Stimulated activated CD4-positive, alpha-beta T cell treated with anti-CD3 and anti-CD28 coated beads, Interleukin-2, amount 100 ng/mL, for 24 hours (primary cell): ENCODE results near the gene GH1.
"Not testable (repeated sequence)": the region's sequence is repeated elsewhere in the genome, so short reads cannot be mapped to it uniquely, and the experiment has no call there.

ENCODE experiments used
- DNase-seq, 2 donors: peaks; one replicate each; pipeline ENCODE4 v3.0.0-alpha.2; 2020

Gene GH1

GRCh38 chr17:63918789-63919305, at the start of gene GH1:
GH1 (minus strand) TSS chr17:63918839; CDS start chr17:63918776, 63 bp downstream.
- DNase-seq = not testable (repeated sequence)

- no peak for DNase-seq
These were observed 49.3 kb upstream of the GH1 start for GRCh38 chr17:63967953-63968352.

- no peak for DNase-seq
These were observed 48.1 kb upstream of the GH1 start for GRCh38 chr17:63966646-63967264.

- DNase-seq = no peak
These were observed 44.5 kb upstream of the GH1 start for GRCh38 chr17:63963123-63963522.

GRCh38 chr17:63962298-63962744, 43.7 kb upstream of the GH1 start:
- DNase-seq = no peak

- peak; percentile 30 to 62 for DNase-seq
These were observed 42.9 kb upstream of the GH1 start for GRCh38 chr17:63961355-63962212.

GRCh38 chr17:63960430-63960829, 41.8 kb upstream of the GH1 start:
- DNase-seq = no peak

GRCh38 chr17:63960006-63960405, 41.4 kb upstream of the GH1 start:
- DNase-seq = no peak

GRCh38 chr17:63956296-63956920, 37.8 kb upstream of the GH1 start:
- no peak for DNase-seq

GRCh38 chr17:63955791-63956190, 37.2 kb upstream of the GH1 start:
- DNase-seq = no peak

- no peak for DNase-seq
These were observed 36.6 kb upstream of the GH1 start for GRCh38 chr17:63955232-63955631.

GRCh38 chr17:63954402-63955063, 35.9 kb upstream of the GH1 start:
- DNase-seq = peak in 1 of 2 donors; percentile 30

GRCh38 chr17:63950940-63951907, 32.6 kb upstream of the GH1 start:
- DNase-seq = peak; percentile 30 to 45

- DNase-seq = no peak
These were observed 31.1 kb upstream of the GH1 start for GRCh38 chr17:63949576-63950250.

GRCh38 chr17:63948521-63948920, 29.9 kb upstream of the GH1 start:
- no peak for DNase-seq

- no peak for DNase-seq
These were observed 29.2 kb upstream of the GH1 start for GRCh38 chr17:63947711-63948330.

GRCh38 chr17:63946440-63947363, 28.1 kb upstream of the GH1 start:
- DNase-seq = peak; percentile 67 to 72

- no peak for DNase-seq
These were observed 27.3 kb upstream of the GH1 start for GRCh38 chr17:63945784-63946439.
